ENCODE measurements around the gene SP6. TPM values are rescaled to one million over a fixed set of nuclear protein-coding genes. Genes with fewer than 3 reads are reported as not detected.

Gene SP6
- total and polyA plus RNA-seq, 2 of the 8 experiments (the other 6 are each of a cell fraction or from before 2014, with no cell fraction given), result 1.2 to 1.5 TPM

GRCh38 chr17:47810200-47810821 lies 40.7 kb downstream of the SP6 start:
- Histone ChIP-seq H3K4me3 (ENCODE audit: extremely low read depth in 1 of 4, insufficient read depth in 2 of 4, low read depth in 3 of 4, low read length in 4 of 4) (no peak overlapping the region), H4K8ac (ENCODE audit: extremely low read depth, insufficient read depth, low read length) (no peak overlapping the region), H3K4ac (replicated peaks; ENCODE audit: insufficient read length, low read depth, low read length) (no peak overlapping the region), H3K23ac (ENCODE audit: insufficient read length) (no peak overlapping the region), H3K79me1 (ENCODE audit: low read depth, low read length) (no peaks in the 10 kb centered on the region; the same call in none of the 2 replicates), H2AK5ac (ENCODE audit: low read depth, low read length) (no peak overlapping the region), H3K18ac (ENCODE audit: extremely low read depth, low read length) (no peak overlapping the region), H3K56ac (replicated peaks; ENCODE audit: insufficient read length, low read depth, low read length) (no peak overlapping the region), H2BK12ac (ENCODE audit: low read depth, low read length) (no peak overlapping the region), H2AFZ (ENCODE audit: low read length) (no peak overlapping the region), H4K20me1 (replicated peaks in 1 of 2; ENCODE audit: control insufficient read depth in 1 of 2, insufficient read depth in 2 of 2, low read length in 2 of 2) (peaks cover 0 to 4% of the 10 kb centered on the region in 2 experiments), H2BK5ac (ENCODE audit: low read depth, low read length) (no peak overlapping the region), H3K23me2 (ENCODE audit: low read depth, low read length) (no peaks in the 10 kb centered on the region), H2BK20ac (ENCODE audit: low read length) (no peak overlapping the region), H3K27me3 (replicated peaks in 1 of 4; ENCODE audit: control insufficient read depth in 3 of 4, extremely low read depth in 1 of 4, insufficient read depth in 3 of 4, low read length in 3 of 4) (no peaks in the 10 kb centered on the region), H4K91ac (replicated peaks; ENCODE audit: insufficient read length, low read length) (no peak overlapping the region), H4K5ac (ENCODE audit: insufficient read length, low read depth, low read length) (no peak overlapping the region), H3K4me1 (replicated peaks in 1 of 4; ENCODE audit: control insufficient read depth in 3 of 4, insufficient read depth in 4 of 4, low read length in 3 of 4) (no peaks in the 10 kb centered on the region; a peak in 1 of 7 replicates), H2BK15ac (ENCODE audit: low read length) (no peak overlapping the region), H3K14ac (ENCODE audit: insufficient read length) (no peak overlapping the region), H3K27ac (ENCODE audit: low read depth, low read length) (no peak overlapping the region), H3K9me3 (ENCODE audit: insufficient read depth in 2 of 2, low read depth in 1 of 2, low read length in 1 of 2) (no peaks in the 10 kb centered on the region), H3K9ac (replicated peaks in 1 of 4; ENCODE audit: extremely low read depth in 1 of 4, low read depth in 3 of 4, low read length in 3 of 4) (peak overlapping the region in 2 of 4 experiments; percentile 20 to 43; a peak in 2 of 7 replicates), H3K79me2 (ENCODE audit: control insufficient read depth in 1 of 2, insufficient read depth in 2 of 2, low read length in 2 of 2) (no peaks in the 10 kb centered on the region), H3K36me3 (ENCODE audit: control insufficient read depth in 2 of 4, insufficient read depth in 4 of 4, low read length in 3 of 4) (peaks cover 0 to 2% (median 0%) of the 10 kb centered on the region in 4 experiments; a peak in 1 of 8 replicates), H2BK120ac (replicated peaks; ENCODE audit: low read depth, low read length) (no peak overlapping the region), H3K4me2 (ENCODE audit: insufficient read depth in 1 of 2, low read depth in 2 of 2, low read length in 2 of 2) (no peak overlapping the region)
- DNase-seq (ENCODE audit: low read depth in 1 of 2, low spot score in 2 of 2) (no peak), FAIRE-seq (no peak)
- ChIA-PET CTCF (ENCODE audit: partially characterized antibody) (interaction anchor here (0.9 to 1.4 kb wide), 4 partner anchors 8 to 181 kb away, joined by 3 to 4 read pairs (median 4); no protein-coding TSS in a partner anchor), POLR2A (ENCODE audit: partially characterized antibody) (interaction anchor here (0.7 kb wide), 1 partner anchor 106 kb away, joined by 4 read pairs; no protein-coding TSS in a partner anchor)
- WGBS, 2 experiments (ENCODE audit: extremely low coverage in 1 of 2, insufficient coverage in 1 of 2, insufficient read length in 1 of 2, insufficient replicate concordance in 2 of 2, low coverage in 1 of 2, low lambda C conversion rate in 2 of 2, missing lambda C conversion rate in 1 of 2), result 74% methylated on average over 10 of the region's 10 CpGs; no CpG with 5 or more reads in 1 of the 2 experiments
- no peak for TF ChIP-seq BRCA1 (IDR thresholded peaks at IDR 0.05; ENCODE audit: low read depth, low read length)
- TF ChIP-seq BACH1 (IDR thresholded peaks at IDR 0.05; ENCODE audit: low read length), result 0 out of 2 replicates have a peak, but pooled peaks have one; percentile 7

Measured in H1 (cell line).